GM12878 (cell line): ENCODE measurements around the gene ZPR1. TPM values are rescaled to one million over a fixed set of nuclear protein-coding genes. Genes with fewer than 3 reads are reported as not detected.

Source experiments
- ATF2 ChIP-seq: IDR thresholded peaks from 2 replicates; pipeline ENCODE4 v1.6.1; 2012; ENCODE audit warnings: low read length, inconsistent platforms
- BACH1 ChIP-seq: fragments of 450-650 bp; IDR thresholded peaks from 2 replicates; pipeline ENCODE4 v1.6.1; 2017; ENCODE audit warnings: mild to moderate bottlenecking, borderline replicate concordance
- ELK1 ChIP-seq: IDR thresholded peaks from 2 replicates; pipeline ENCODE4 v1.6.1; 2012; ENCODE audit warnings: low read depth, low read length, improper control_type of control experiment
- FOXM1 ChIP-seq: IDR thresholded peaks from 2 replicates; pipeline ENCODE4 v1.6.1; 2012; ENCODE audit warnings: low read depth, mild to moderate bottlenecking, inconsistent platforms, low read length, moderate library complexity
- GATAD2B ChIP-seq: fragments of 450-650 bp; conservative IDR thresholded peaks from 2 replicates; pipeline ENCODE4 v1.6.1; 2017; ENCODE audit warnings: low read depth, mild to moderate bottlenecking, moderate library complexity
- HDAC6 ChIP-seq: fragments of 200-600 bp; sonication (generic); IDR thresholded peaks from one replicate; pipeline ENCODE4 v1.8.0; 2017; ENCODE audit warnings: antibody characterized with exemption; ENCODE audit not compliant: unreplicated experiment
- NRF1 ChIP-seq: conservative IDR thresholded peaks from 2 replicates; pipeline ENCODE4 v1.6.1; 2011; ENCODE audit warnings: mild to moderate bottlenecking, low read depth, low read length, improper control_type of control experiment
- POU2F2 ChIP-seq: IDR thresholded peaks from 3 replicates; pipeline ENCODE4 v1.6.1; 2011; ENCODE audit warnings: low read depth, mild to moderate bottlenecking, low read length, borderline replicate concordance
- PRDM15 ChIP-seq: fragments of 450-650 bp; formaldehyde crosslinking; IDR thresholded peaks from 2 replicates; pipeline ENCODE4 v1.4.0; 2020; ENCODE audit warnings: mild to moderate bottlenecking, moderate library complexity
- RAD21 ChIP-seq: IDR thresholded peaks from 2 replicates; pipeline ENCODE4 v1.6.1; 2011; ENCODE audit warnings: mild to moderate bottlenecking, low read depth, low read length, moderate library complexity; ENCODE audit not compliant: insufficient read depth
- RB1 ChIP-seq: fragments of 450-650 bp; formaldehyde crosslinking; IDR thresholded peaks from 2 replicates; pipeline ENCODE4 v1.6.1; 2017; ENCODE audit warnings: mild to moderate bottlenecking, borderline replicate concordance
- REST ChIP-seq: IDR thresholded peaks from 2 replicates; pipeline ENCODE4 v1.6.1; 2012; ENCODE audit warnings: mild to moderate bottlenecking, low read depth, low read length
- ZNF592 ChIP-seq: fragments of 450-650 bp; IDR thresholded peaks from 2 replicates; pipeline ENCODE4 v1.6.1; 2017; ENCODE audit warnings: mild to moderate bottlenecking, moderate library complexity
- polyA plus RNA-seq, 11 experiments: library from polyadenylated mRNA; depleted of rRNA in 4 of 11; unstranded in 6 of 11; stranded (reverse) in 5 of 11; fragments of >200 nt; fragmentation: Nextera tagmentation in 4 of 11; fragmentation: Illumina TruSeq in 1 of 11; extraction: Ambion mirVana in 4 of 11; extraction: Trizol in 1 of 11; gene quantifications; 1 replicate in 1 of 11; 2 replicates in 10 of 11; pipeline versions ENCODE4 v1.2.1 to v1.2.3, GENCODE V29; 2011 to 2016; ENCODE audit warnings: inconsistent platforms in 2 of 11, missing spikeins in 2 of 11, low read depth in 1 of 11
- total RNA-seq, 4 experiments: library from RNA; depleted of rRNA in 3 of 4; stranded (reverse); fragments of >200 nt in 3 of 4; fragmentation: Illumina TruSeq in 1 of 4; extraction: Trizol in 1 of 4; gene quantifications; 2 replicates each; pipeline versions ENCODE4 v1.2.1 to v1.2.3, GENCODE V29; 2013 to 2021

Gene ZPR1
- total and polyA plus RNA-seq, 10 of the 15 experiments (the other 5 are each of a cell fraction or from before 2014, with no cell fraction given), result 9.3 to 89.7 (median 54.7) TPM

GRCh38 chr11:116772443-116773202 is 15.2 kb downstream of the ZPR1 start, which contains the start of gene BUD13 (continued):
- no peak for TF ChIP-seq ATF2
- no peak for TF ChIP-seq ZNF592
- no peak for TF ChIP-seq HDAC6
- no peak for TF ChIP-seq NRF1
- no peak for TF ChIP-seq REST
- peak; percentile 89 for TF ChIP-seq GATAD2B
- no peak for TF ChIP-seq PRDM15 (CRISPR knock-in tag)
- TF ChIP-seq ELK1, result peak; percentile 93
- TF ChIP-seq RAD21, result no peak
- TF ChIP-seq FOXM1, result no peak
- peak; percentile 30; the same call in 1 of the 3 replicates for TF ChIP-seq POU2F2
- TF ChIP-seq RB1, result peak; percentile 95; the same call in 1 of the 2 replicates
- TF ChIP-seq BACH1, result peak; percentile 35; the same call in 1 of the 2 replicates
